OCI-LY7 (cell line): ENCODE results near the gene NTM.

Source experiments
- EZH2phosphoT487 ChIP-seq: fragments of 200-600 bp; sonication (generic); IDR thresholded peaks from 2 replicates; pipeline ENCODE4 v1.6.1; 2018; ENCODE audit warnings: low read depth, borderline replicate concordance, mild to moderate bottlenecking, mixed run types, antibody characterized with exemption, low read length, moderate library complexity, mixed read lengths
- TF ChIP-seq, protein P1 (sequence below): fragments of 200-600 bp; sonication (generic); conservative IDR thresholded peaks from 2 replicates; pipeline ENCODE4 v1.5.1; 2014; ENCODE audit warnings: mild to moderate bottlenecking, antibody characterized with exemption, low read length, moderate library complexity, mixed read lengths

- TF ChIP-seq, protein P1, sequence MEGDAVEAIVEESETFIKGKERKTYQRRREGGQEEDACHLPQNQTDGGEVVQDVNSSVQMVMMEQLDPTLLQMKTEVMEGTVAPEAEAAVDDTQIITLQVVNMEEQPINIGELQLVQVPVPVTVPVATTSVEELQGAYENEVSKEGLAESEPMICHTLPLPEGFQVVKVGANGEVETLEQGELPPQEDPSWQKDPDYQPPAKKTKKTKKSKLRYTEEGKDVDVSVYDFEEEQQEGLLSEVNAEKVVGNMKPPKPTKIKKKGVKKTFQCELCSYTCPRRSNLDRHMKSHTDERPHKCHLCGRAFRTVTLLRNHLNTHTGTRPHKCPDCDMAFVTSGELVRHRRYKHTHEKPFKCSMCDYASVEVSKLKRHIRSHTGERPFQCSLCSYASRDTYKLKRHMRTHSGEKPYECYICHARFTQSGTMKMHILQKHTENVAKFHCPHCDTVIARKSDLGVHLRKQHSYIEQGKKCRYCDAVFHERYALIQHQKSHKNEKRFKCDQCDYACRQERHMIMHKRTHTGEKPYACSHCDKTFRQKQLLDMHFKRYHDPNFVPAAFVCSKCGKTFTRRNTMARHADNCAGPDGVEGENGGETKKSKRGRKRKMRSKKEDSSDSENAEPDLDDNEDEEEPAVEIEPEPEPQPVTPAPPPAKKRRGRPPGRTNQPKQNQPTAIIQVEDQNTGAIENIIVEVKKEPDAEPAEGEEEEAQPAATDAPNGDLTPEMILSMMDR: no peak
- TF ChIP-seq EZH2phosphoT487: no peak
Measured at GRCh38 chr11:131476266-131476665, 105.9 kb downstream of the NTM start.
